Transverse colon (tissue), 4 donors: Measurements from ENCODE around the gene HSD17B12. TPM values are rescaled to one million over a fixed set of nuclear protein-coding genes. Genes with fewer than 3 reads are reported as not detected.

Source experiments
- DNase-seq: peaks from one replicate; pipeline ENCODE4 v3.0.0-alpha.2; 2019
- H3K27ac ChIP-seq, 4 donors: fragments of 200-600 bp; sonication (generic); 2 replicates each; pipeline ENCODE4 v1.5.1; 2016 to 2018; ENCODE audit warnings: inconsistent platforms in 4 of 4
- H3K27me3 ChIP-seq: fragments of 200-600 bp; sonication (generic); 2 replicates; pipeline ENCODE4 v1.5.1; 2017; ENCODE audit warnings: inconsistent platforms
- H3K36me3 ChIP-seq, 4 donors: fragments of 200-600 bp; sonication (generic); 2 replicates each; pipeline ENCODE4 v1.5.1; 2017 to 2019; ENCODE audit warnings: inconsistent platforms in 4 of 4
- H3K4me1 ChIP-seq, 4 donors: fragments of 200-600 bp; sonication (generic); 2 replicates each; pipeline ENCODE4 v1.5.1; 2017 to 2020; ENCODE audit warnings: inconsistent platforms in 4 of 4
- H3K4me3 ChIP-seq, 4 donors: fragments of 200-600 bp; sonication (generic); 1 replicate in 1 of 4; 2 replicates in 3 of 4; pipeline versions ENCODE4 v1.5.1 to v1.6.1; 2017 to 2019; ENCODE audit warnings: inconsistent platforms in 4 of 4
- H3K9me3 ChIP-seq, 2 donors: fragments of 200-600 bp; sonication (generic); 2 replicates each; pipeline ENCODE4 v1.5.1; 2017 to 2019; ENCODE audit warnings: inconsistent platforms in 2 of 2
- CTCF ChIP-seq, 5 experiments: fragments of 200-600 bp in 3 of 5; fragments of 450-650 bp in 2 of 5; sonication (generic) in 3 of 5; IDR thresholded peaks; 1 replicate in 2 of 5; 2 replicates in 3 of 5; pipeline ENCODE4 v1.5.1; 2016 to 2017; ENCODE audit warnings: antibody characterized with exemption in 5 of 5, inconsistent platforms in 3 of 5, mild to moderate bottlenecking in 2 of 5, moderate library complexity in 1 of 5
- EP300 ChIP-seq: sonication (generic); formaldehyde crosslinking; IDR thresholded peaks from one replicate; pipeline ENCODE4 v1.6.1; 2017; ENCODE audit warnings: antibody characterized with exemption, low read depth
- POLR2A ChIP-seq: fragments of 450-650 bp; IDR thresholded peaks from one replicate; pipeline ENCODE4 v1.6.1; 2016; ENCODE audit warnings: antibody characterized with exemption, mild to moderate bottlenecking, moderate library complexity
- POLR2AphosphoS5 ChIP-seq, 3 donors: sonication (generic); formaldehyde crosslinking; IDR thresholded peaks; one replicate each; pipeline ENCODE4 v1.6.1; 2016; ENCODE audit warnings: antibody characterized with exemption in 3 of 3
- WGBS, 2 donors: methylation state at CpG; one replicate each; pipeline ENCODE4 v1.1.5; 2018; ENCODE audit warnings: low coverage in 1 of 2; 5-methylcytosine and 5-hydroxymethylcytosine counted together
- in situ Hi-C, 4 donors: fragments of 200-750 bp; cut with MboI; loops; one replicate each; pipeline versions ENCODE4 v1.15.0 to v1.15.1; 2017; ENCODE audit warnings: low sequenced_read_pairs in 3 of 4, low pct_ligation_motif_present in 1 of 4, low pct_unique_long_range_greater_than_20kb in 1 of 4
- intact Hi-C: fragments of 100-400 bp; cut with DNase I; formaldehyde crosslinking; loops from one replicate; pipeline ENCODE4 v1.15.1; 2023; ENCODE audit warnings: low total_unique reads
- total RNA-seq, 4 donors: library from RNA; depleted of rRNA; stranded (reverse); fragments of >200 nt; gene quantifications; one replicate each; pipeline ENCODE4 v1.1.0, GENCODE V29; 2016

HSD17B12 gene
- total RNA-seq, 4 donors from 2014 or later, result 33.3 to 65.7 (median 47.1) TPM

GRCh38 chr11:43842021-43842420 is 161.5 kb downstream of the HSD17B12 start:
- H3K36me3 ChIP-seq, result peaks cover 0 to 16% (median 4%) of the 10 kb centered on the region in 4 donors
- no peak overlapping the region for H3K4me3 ChIP-seq
- no peak overlapping the region for H3K27ac ChIP-seq
- DNase-seq, result no peak
- H3K4me1 ChIP-seq, result no peaks in the 10 kb centered on the region
- TF ChIP-seq EP300 (no peak), POLR2AphosphoS5 (IDR thresholded peaks at IDR 0.05) (no peak), POLR2A (no peak), CTCF (IDR thresholded peaks at IDR 0.05) (no peak)
- intact Hi-C loops, result no loop called here
- no peaks in the 10 kb centered on the region for H3K9me3 ChIP-seq
- in situ Hi-C loops, result no loop called here
- H3K27me3 ChIP-seq, result no peaks in the 10 kb centered on the region
- WGBS, 2 donors, result 71 to 85% methylated on average over 1 of the region's 1 CpG

- WGBS, 2 donors, result 95 to 100% methylated on average over 1 to 3 of the region's 3 CpGs
- Histone ChIP-seq H3K4me3 (no peak overlapping the region), H3K27ac (no peak overlapping the region), H3K9me3 (no peaks in the 10 kb centered on the region), H3K36me3 (peaks cover 0 to 5% (median 2%) of the 10 kb centered on the region in 4 donors), H3K27me3 (no peaks in the 10 kb centered on the region), H3K4me1 (no peaks in the 10 kb centered on the region)
- no peak for DNase-seq
- intact Hi-C loops (no loop called here), in situ Hi-C loops (no loop called here)
- TF ChIP-seq CTCF (IDR thresholded peaks at IDR 0.05) (no peak), EP300 (no peak), POLR2AphosphoS5 (IDR thresholded peaks at IDR 0.05) (no peak), POLR2A (no peak)
Measured at GRCh38 chr11:43845816-43846215, 165.3 kb downstream of the HSD17B12 start.

- no peaks in the 10 kb centered on the region for H3K4me1 ChIP-seq
- 15 to 28% methylated on average over 4 of the region's 4 CpGs for WGBS, 2 donors
- H3K27ac ChIP-seq, result no peak overlapping the region
- peaks cover 0 to 7% (median 0%) of the 10 kb centered on the region in 4 donors for H3K36me3 ChIP-seq
- intact Hi-C loops (no loop called here), in situ Hi-C loops (no loop called here)
- no peak overlapping the region for H3K4me3 ChIP-seq
- TF ChIP-seq CTCF (IDR thresholded peaks at IDR 0.05), result peak; percentile 54 to 74 (median 61)
- no peak for TF ChIP-seq EP300
- no peaks in the 10 kb centered on the region for H3K9me3 ChIP-seq
- DNase-seq, result peak; percentile 34
- no peaks in the 10 kb centered on the region for H3K27me3 ChIP-seq
Measured at GRCh38 chr11:43852057-43852636, 171.6 kb downstream of the HSD17B12 start.

- Histone ChIP-seq H3K36me3 (peaks cover 0 to 7% (median 0%) of the 10 kb centered on the region in 4 donors), H3K9me3 (no peaks in the 10 kb centered on the region), H3K27me3 (no peaks in the 10 kb centered on the region), H3K27ac (no peak overlapping the region), H3K4me1 (no peaks in the 10 kb centered on the region), H3K4me3 (no peak overlapping the region)
- intact Hi-C loops (no loop called here), in situ Hi-C loops (no loop called here)
- TF ChIP-seq CTCF (IDR thresholded peaks at IDR 0.05) (no peak), POLR2AphosphoS5 (IDR thresholded peaks at IDR 0.05) (no peak), POLR2A (no peak), EP300 (no peak)
- DNase-seq, result no peak
Measured at GRCh38 chr11:43853781-43854180, 173.2 kb downstream of the HSD17B12 start.
